Neural cell (in vitro differentiated cells): ENCODE results near the gene CELA2A. TPM values are rescaled to one million over a fixed set of nuclear protein-coding genes. Genes with fewer than 3 reads are reported as not detected.

Experiments
- H2AFZ ChIP-seq: fragments of 200-600, 300-800 bp; sonication (generic), shearing (Covaris generic); 2 replicates; pipeline ENCODE4 v1.6.0; 2014; ENCODE audit warnings: low read depth, mild to moderate bottlenecking, antibody characterized with exemption, low read length, moderate library complexity
- H3F3A ChIP-seq: fragments of 200-600 bp; shearing (Covaris generic); 2 replicates; pipeline ENCODE4 v1.6.1; 2016; ENCODE audit warnings: mild to moderate bottlenecking, moderate library complexity, mixed read lengths, antibody characterized with exemption, low read length; ENCODE audit not compliant: insufficient read depth, poor library complexity, severe bottlenecking
- H3K27ac ChIP-seq: fragments of 200-600, 300-800 bp; sonication (generic), shearing (Covaris generic); 2 replicates; pipeline ENCODE4 v1.5.1; 2014; ENCODE audit warnings: mild to moderate bottlenecking, low read length, moderate library complexity
- H3K27me3 ChIP-seq: fragments of 300-800, 200-600 bp; sonication (generic), shearing (Covaris generic); 2 replicates; pipeline ENCODE4 v1.6.0; 2014; ENCODE audit warnings: mild to moderate bottlenecking, low read depth, low read length, moderate library complexity; ENCODE audit not compliant: insufficient read depth
- H3K36me3 ChIP-seq: fragments of 300-800, 200-600 bp; sonication (generic), shearing (Covaris generic); 2 replicates; pipeline ENCODE4 v1.5.1; 2014; ENCODE audit warnings: mild to moderate bottlenecking, antibody characterized with exemption, low read length, moderate library complexity; ENCODE audit not compliant: insufficient read depth
- H3K4me2 ChIP-seq: fragments of 300-800, 200-600 bp; sonication (generic), shearing (Covaris generic); 2 replicates; pipeline ENCODE4 v1.6.0; 2014; ENCODE audit warnings: mild to moderate bottlenecking, low read length
- H3K4me3 ChIP-seq: fragments of 300-800, 200-600 bp; sonication (generic), shearing (Covaris generic); 2 replicates; pipeline ENCODE4 v1.5.1; 2014; ENCODE audit warnings: mild to moderate bottlenecking, low read length, moderate library complexity
- H3K79me2 ChIP-seq: fragments of 200-600 bp; shearing (Covaris generic); replicated peaks from 2 replicates; pipeline ENCODE4 v1.6.0; 2014; ENCODE audit warnings: mild to moderate bottlenecking, low read length, moderate library complexity; ENCODE audit not compliant: insufficient read depth
- H3K9ac ChIP-seq: fragments of 300-800, 200-600 bp; sonication (generic), shearing (Covaris generic); 2 replicates; pipeline ENCODE4 v1.6.1; 2016; ENCODE audit warnings: mild to moderate bottlenecking, low read length, mixed read lengths
- H3K9me2 ChIP-seq: fragments of 200-600 bp; shearing (Covaris generic); 2 replicates; pipeline ENCODE4 v1.6.1; 2016; ENCODE audit warnings: mild to moderate bottlenecking, low read length, mixed read lengths; ENCODE audit not compliant: insufficient read depth
- H3K9me3 ChIP-seq: fragments of 200-600, 300-800 bp; sonication (generic), shearing (Covaris generic); 2 replicates; pipeline ENCODE4 v1.6.1; 2016; ENCODE audit warnings: mild to moderate bottlenecking, mixed run types, low read length, moderate library complexity, mixed read lengths
- H4K20me1 ChIP-seq: fragments of 200-600 bp; shearing (Covaris generic); 2 replicates; pipeline ENCODE4 v1.6.1; 2016; ENCODE audit warnings: mild to moderate bottlenecking, mixed run types; ENCODE audit not compliant: insufficient read depth
- CTCF ChIP-seq: fragments of 450-650 bp; IDR thresholded peaks from 2 replicates; pipeline ENCODE4 v1.5.1; 2014; ENCODE audit warnings: antibody characterized with exemption, mild to moderate bottlenecking, moderate library complexity; ENCODE audit not compliant: poor library complexity, severe bottlenecking
- EZH2 ChIP-seq: fragments of 200-600, 300-800 bp; shearing (Covaris generic), sonication (generic); IDR thresholded peaks from 2 replicates; pipeline ENCODE4 v1.6.1; 2014; ENCODE audit warnings: antibody characterized with exemption, low read length, borderline replicate concordance, mild to moderate bottlenecking; ENCODE audit not compliant: insufficient read depth, poor library complexity, severe bottlenecking
- MXI1 ChIP-seq: fragments of 450-650 bp; conservative IDR thresholded peaks from 2 replicates; pipeline ENCODE4 v1.6.1; 2014; ENCODE audit warnings: antibody characterized with exemption, mild to moderate bottlenecking; ENCODE audit not compliant: poor library complexity, severe bottlenecking
- RAD21 ChIP-seq: fragments of 450-650 bp; conservative IDR thresholded peaks from 2 replicates; pipeline ENCODE4 v1.6.1; 2014; ENCODE audit warnings: antibody characterized with exemption, mild to moderate bottlenecking, moderate library complexity
- REST ChIP-seq: IDR thresholded peaks from 2 replicates; pipeline ENCODE4 v1.6.1; 2012; ENCODE audit warnings: borderline replicate concordance
- SMC3 ChIP-seq: fragments of 450-650 bp; conservative IDR thresholded peaks from 2 replicates; pipeline ENCODE4 v1.6.1; 2014; ENCODE audit warnings: antibody characterized with exemption, mild to moderate bottlenecking, moderate library complexity; ENCODE audit not compliant: poor library complexity
- TAF1 ChIP-seq: IDR thresholded peaks from 2 replicates; pipeline ENCODE4 v1.6.1; 2012; ENCODE audit warnings: low read depth
- polyA plus RNA-seq: library from polyadenylated mRNA; depleted of rRNA; stranded (reverse); fragments of >200 nt; gene quantifications from 2 replicates; pipeline ENCODE4 v1.2.3, GENCODE V29; 2014

The CELA2A gene
- polyA plus RNA-seq, 1 donor from 2014 or later: not detected

GRCh38 chr1:15420853-15421465 is 35.6 kb upstream of the CELA2A start:
- Histone ChIP-seq H2AFZ (no peak overlapping the region), H3K4me2 (no peak overlapping the region), H3K9ac (no peak overlapping the region), H3K27me3 (no peaks in the 10 kb centered on the region), H4K20me1 (no peaks in the 10 kb centered on the region), H3K79me2 (no peaks in the 10 kb centered on the region), H3F3A (no peaks in the 10 kb centered on the region), H3K4me3 (no peak overlapping the region), H3K36me3 (no peaks in the 10 kb centered on the region), H3K9me3 (no peaks in the 10 kb centered on the region), H3K27ac (no peak overlapping the region), H3K9me2 (no peaks in the 10 kb centered on the region)
- TF ChIP-seq MXI1 (no peak), EZH2 (no peak), RAD21 (no peak), CTCF (no peak), SMC3 (no peak), REST (no peak)

- Histone ChIP-seq H3K79me2 (no peaks in the 10 kb centered on the region), H3F3A (no peaks in the 10 kb centered on the region), H3K4me2 (no peak overlapping the region), H3K27ac (no peak overlapping the region), H4K20me1 (no peaks in the 10 kb centered on the region), H2AFZ (no peak overlapping the region), H3K9me3 (no peaks in the 10 kb centered on the region), H3K9ac (no peak overlapping the region), H3K36me3 (no peaks in the 10 kb centered on the region), H3K27me3 (no peaks in the 10 kb centered on the region), H3K9me2 (no peaks in the 10 kb centered on the region), H3K4me3 (no peak overlapping the region)
- TF ChIP-seq MXI1 (no peak), EZH2 (no peak), REST (no peak), TAF1 (no peak), CTCF (no peak), SMC3 (no peak), RAD21 (no peak)
Observed at GRCh38 chr1:15422871-15423270, 33.7 kb upstream of the CELA2A start.
